ENCODE data around the gene SLC38A3. TPM values are rescaled to one million over a fixed set of nuclear protein-coding genes. Genes with fewer than 3 reads are reported as not detected.
A peak's percentile ranks its signal among the peaks of the same experiment; 100 is the strongest.

The SLC38A3 gene
- total RNA-seq, 1 experiment from 2014 or later: 6.0 TPM

DNA sequence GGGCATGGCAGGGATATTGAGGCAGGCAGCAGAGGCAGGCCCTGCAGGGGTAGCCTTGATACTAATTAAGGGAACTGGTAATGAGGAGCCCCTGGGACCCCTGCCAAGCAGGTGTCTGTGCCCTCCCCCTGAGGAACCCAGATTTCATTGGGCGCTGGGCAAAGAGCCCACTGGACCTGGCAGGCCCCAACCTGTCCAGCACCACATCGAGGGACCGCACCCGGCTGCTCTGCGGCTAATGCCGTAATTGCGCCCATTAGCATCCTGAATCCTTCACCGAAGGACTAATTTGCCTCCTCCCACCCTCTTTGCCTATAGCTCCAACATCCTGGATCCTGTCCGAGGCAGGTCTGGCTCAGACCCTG, 50.2 kb downstream of the SLC38A3 start:
- ATAC-seq (no peak), DNase-seq (ENCODE audit: low read depth, low spot score) (no peak)
- TF ChIP-seq TCF7L2 (IDR thresholded peaks at IDR 0.05; ENCODE audit: low read depth, low read length) (no peak), POLR2AphosphoS5 (IDR thresholded peaks at IDR 0.05; ENCODE audit: low read depth, low read length) (no peak), SIN3A (IDR thresholded peaks at IDR 0.05; ENCODE audit: borderline replicate concordance, insufficient read depth, low read depth, low read length) (no peak)
- TF ChIP-seq, protein P1, sequence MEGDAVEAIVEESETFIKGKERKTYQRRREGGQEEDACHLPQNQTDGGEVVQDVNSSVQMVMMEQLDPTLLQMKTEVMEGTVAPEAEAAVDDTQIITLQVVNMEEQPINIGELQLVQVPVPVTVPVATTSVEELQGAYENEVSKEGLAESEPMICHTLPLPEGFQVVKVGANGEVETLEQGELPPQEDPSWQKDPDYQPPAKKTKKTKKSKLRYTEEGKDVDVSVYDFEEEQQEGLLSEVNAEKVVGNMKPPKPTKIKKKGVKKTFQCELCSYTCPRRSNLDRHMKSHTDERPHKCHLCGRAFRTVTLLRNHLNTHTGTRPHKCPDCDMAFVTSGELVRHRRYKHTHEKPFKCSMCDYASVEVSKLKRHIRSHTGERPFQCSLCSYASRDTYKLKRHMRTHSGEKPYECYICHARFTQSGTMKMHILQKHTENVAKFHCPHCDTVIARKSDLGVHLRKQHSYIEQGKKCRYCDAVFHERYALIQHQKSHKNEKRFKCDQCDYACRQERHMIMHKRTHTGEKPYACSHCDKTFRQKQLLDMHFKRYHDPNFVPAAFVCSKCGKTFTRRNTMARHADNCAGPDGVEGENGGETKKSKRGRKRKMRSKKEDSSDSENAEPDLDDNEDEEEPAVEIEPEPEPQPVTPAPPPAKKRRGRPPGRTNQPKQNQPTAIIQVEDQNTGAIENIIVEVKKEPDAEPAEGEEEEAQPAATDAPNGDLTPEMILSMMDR (IDR thresholded peaks at IDR 0.05): no peak
- TF ChIP-seq, protein P2, sequence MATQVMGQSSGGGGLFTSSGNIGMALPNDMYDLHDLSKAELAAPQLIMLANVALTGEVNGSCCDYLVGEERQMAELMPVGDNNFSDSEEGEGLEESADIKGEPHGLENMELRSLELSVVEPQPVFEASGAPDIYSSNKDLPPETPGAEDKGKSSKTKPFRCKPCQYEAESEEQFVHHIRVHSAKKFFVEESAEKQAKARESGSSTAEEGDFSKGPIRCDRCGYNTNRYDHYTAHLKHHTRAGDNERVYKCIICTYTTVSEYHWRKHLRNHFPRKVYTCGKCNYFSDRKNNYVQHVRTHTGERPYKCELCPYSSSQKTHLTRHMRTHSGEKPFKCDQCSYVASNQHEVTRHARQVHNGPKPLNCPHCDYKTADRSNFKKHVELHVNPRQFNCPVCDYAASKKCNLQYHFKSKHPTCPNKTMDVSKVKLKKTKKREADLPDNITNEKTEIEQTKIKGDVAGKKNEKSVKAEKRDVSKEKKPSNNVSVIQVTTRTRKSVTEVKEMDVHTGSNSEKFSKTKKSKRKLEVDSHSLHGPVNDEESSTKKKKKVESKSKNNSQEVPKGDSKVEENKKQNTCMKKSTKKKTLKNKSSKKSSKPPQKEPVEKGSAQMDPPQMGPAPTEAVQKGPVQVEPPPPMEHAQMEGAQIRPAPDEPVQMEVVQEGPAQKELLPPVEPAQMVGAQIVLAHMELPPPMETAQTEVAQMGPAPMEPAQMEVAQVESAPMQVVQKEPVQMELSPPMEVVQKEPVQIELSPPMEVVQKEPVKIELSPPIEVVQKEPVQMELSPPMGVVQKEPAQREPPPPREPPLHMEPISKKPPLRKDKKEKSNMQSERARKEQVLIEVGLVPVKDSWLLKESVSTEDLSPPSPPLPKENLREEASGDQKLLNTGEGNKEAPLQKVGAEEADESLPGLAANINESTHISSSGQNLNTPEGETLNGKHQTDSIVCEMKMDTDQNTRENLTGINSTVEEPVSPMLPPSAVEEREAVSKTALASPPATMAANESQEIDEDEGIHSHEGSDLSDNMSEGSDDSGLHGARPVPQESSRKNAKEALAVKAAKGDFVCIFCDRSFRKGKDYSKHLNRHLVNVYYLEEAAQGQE (IDR thresholded peaks at IDR 0.05; ENCODE audit: insufficient read depth in 1 of 2, low read depth in 2 of 2, low read length in 1 of 2): no peak
- no peaks in the 10 kb centered on the region for H3K27me3 ChIP-seq (ENCODE audit: control insufficient read depth, insufficient read depth, low read length)
- no peaks in the 10 kb centered on the region for H3K36me3 ChIP-seq (ENCODE audit: control insufficient read depth, insufficient read depth, low read length)
- no peak overlapping the region for H3K27ac ChIP-seq (ENCODE audit: low read length)
- no peaks in the 10 kb centered on the region for H3K9me3 ChIP-seq (ENCODE audit: control insufficient read depth, insufficient read depth, low read depth, low read length)
- intact Hi-C loops (cut with micrococcal nuclease; ENCODE audit: unreplicated experiment): no loop called here
- H3K4me3 ChIP-seq (ENCODE audit: low read depth in 2 of 2, low read length in 2 of 2): no peak overlapping the region
- POLR2A ChIA-PET: no interaction called here
- H3K4me1 ChIP-seq (ENCODE audit: control insufficient read depth, insufficient read depth, low read length): no peaks in the 10 kb centered on the region; the same call in 1 of the 2 replicates
- BruUV-seq (replicated peaks): no TSS peak
- CTCF ChIA-PET: no interaction called here
- in situ Hi-C loops (cut with HindIII; ENCODE audit: low pct_unique_long_range_greater_than_20kb, low sequenced_read_pairs): no loop called here

DNA sequence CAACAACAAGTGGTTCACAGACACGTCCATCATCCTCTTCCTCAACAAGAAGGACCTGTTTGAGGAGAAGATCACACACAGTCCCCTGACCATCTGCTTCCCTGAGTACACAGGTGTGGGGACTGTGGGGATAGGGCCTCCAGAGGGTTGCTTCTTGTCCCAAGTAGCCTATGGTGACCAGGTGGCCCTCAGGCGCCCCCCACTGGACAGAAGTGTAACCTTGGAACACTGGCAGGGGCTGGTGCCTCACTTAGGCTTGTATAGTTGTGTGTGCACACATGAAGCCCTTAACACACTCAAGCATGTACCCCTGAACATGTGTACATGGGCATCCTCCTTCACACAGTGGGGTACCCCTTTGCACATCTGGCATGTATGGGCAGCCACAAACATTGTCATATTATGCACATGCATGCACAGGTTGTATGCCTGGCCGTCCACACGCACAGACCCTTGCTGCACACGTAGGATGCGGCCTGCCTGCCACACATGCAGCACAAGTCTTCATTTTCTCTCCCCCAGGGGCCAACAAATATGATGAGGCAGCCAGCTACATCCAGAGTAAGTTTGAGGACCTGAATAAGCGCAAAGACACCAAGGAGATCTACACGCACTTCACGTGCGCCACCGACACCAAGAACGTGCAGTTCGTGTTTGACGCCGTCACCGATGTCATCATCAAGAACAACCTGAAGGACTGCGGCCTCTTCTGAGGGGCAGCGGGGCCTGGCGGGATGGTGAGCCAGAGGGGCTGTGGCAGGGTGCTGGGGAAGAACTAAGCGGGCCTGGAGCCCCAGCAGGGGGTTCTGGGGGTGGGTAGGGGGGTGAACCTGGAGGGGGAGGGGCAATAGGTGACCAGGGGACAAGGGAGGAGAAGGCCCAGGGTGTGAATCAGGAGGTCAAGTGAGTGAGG, 52.2 kb downstream of the SLC38A3 start:
- H3K4me1 ChIP-seq (ENCODE audit: control insufficient read depth, insufficient read depth, low read length): peaks cover 9% of the 10 kb centered on the region
- H3K4me3 ChIP-seq (ENCODE audit: low read depth in 2 of 2, low read length in 2 of 2): no peak overlapping the region
- H3K27ac ChIP-seq (ENCODE audit: low read length): no peak overlapping the region
- no peak for DNase-seq (ENCODE audit: low read depth, low spot score)
- H3K9me3 ChIP-seq (ENCODE audit: control insufficient read depth, insufficient read depth, low read depth, low read length): no peaks in the 10 kb centered on the region
- 0 out of 2 replicates have a peak, but pooled peaks have one; percentile 24 for ATAC-seq
- TF ChIP-seq, protein P2 (IDR thresholded peaks at IDR 0.05; ENCODE audit: insufficient read depth in 1 of 2, low read depth in 2 of 2, low read length in 1 of 2): no peak
- TF ChIP-seq SIN3A (IDR thresholded peaks at IDR 0.05; ENCODE audit: borderline replicate concordance, insufficient read depth, low read depth, low read length) (no peak), POLR2AphosphoS5 (IDR thresholded peaks at IDR 0.05; ENCODE audit: low read depth, low read length) (no peak), TCF7L2 (IDR thresholded peaks at IDR 0.05; ENCODE audit: low read depth, low read length) (no peak)
- TF ChIP-seq, protein P1 (IDR thresholded peaks at IDR 0.05): peak; percentile 29
- H3K36me3 ChIP-seq (ENCODE audit: control insufficient read depth, insufficient read depth, low read length): no peaks in the 10 kb centered on the region
- intact Hi-C loops (cut with micrococcal nuclease; ENCODE audit: unreplicated experiment) (no loop called here), in situ Hi-C loops (cut with HindIII; ENCODE audit: low pct_unique_long_range_greater_than_20kb, low sequenced_read_pairs) (no loop called here)
- H3K27me3 ChIP-seq (ENCODE audit: control insufficient read depth, insufficient read depth, low read length): no peaks in the 10 kb centered on the region
- ChIA-PET CTCF (interaction anchor here (0.5 to 0.6 kb wide), 2 partner anchors 14 to 1219 kb away, joined by 4 to 7 read pairs; no protein-coding TSS in a partner anchor), POLR2A (no interaction called here)
- no TSS peak for BruUV-seq (replicated peaks)

All from Panc1 (cell line).